PC-3 (cell line): ENCODE measurements around the gene GLT8D1. TPM values are rescaled to one million over a fixed set of nuclear protein-coding genes. Genes with fewer than 3 reads are reported as not detected.

ENCODE experiments used
- ATAC-seq: fragments of 200-7000 bp; cut with Tn5 transposase; 2 replicates; pipeline ENCODE4 v1.9.1; 2020; ENCODE audit warnings: mild to moderate bottlenecking, moderate library complexity
- BruUV-seq: library from RNA; stranded (reverse); fragments of 400-500 nt; replicated peaks from 2 replicates; lab custom pipeline; 2021; lab: Mats Ljungman, UMichigan
- CTCF ChIA-PET: fragments of 300-600 bp; sonication (Branson Sonifier 250); formaldehyde crosslinking; loops from one replicate; lab custom pipeline; 2022; ENCODE audit warnings: antibody characterized with exemption; lab: Charles Lee
- POLR2A ChIA-PET: fragments of 300-600 bp; sonication (Branson Sonifier 250); formaldehyde crosslinking; loops from one replicate; lab custom pipeline; 2022; ENCODE audit warnings: antibody characterized with exemption; ENCODE audit not compliant: unreplicated experiment; lab: Charles Lee
- DNase-seq: peaks from one replicate; pipeline ENCODE4 v3.0.0-alpha.2; 2015
- H2AFZ ChIP-seq: fragments of 300-600 bp; sonication (generic); 2 replicates; pipeline ENCODE4 v1.6.0; 2016; ENCODE audit warnings: antibody characterized with exemption, low read length
- H3F3A ChIP-seq: fragments of 300-600 bp; sonication (generic); one replicate; pipeline ENCODE4 v1.6.0; 2017; ENCODE audit warnings: antibody characterized with exemption, low read length, control low read depth, mild to moderate bottlenecking; ENCODE audit not compliant: unreplicated experiment
- H3K27ac ChIP-seq: fragments of 300-600 bp; sonication (generic); 2 replicates; pipeline ENCODE4 v1.5.1; 2016; ENCODE audit warnings: mild to moderate bottlenecking, low read length
- H3K27me3 ChIP-seq: fragments of 300-600 bp; sonication (generic); 2 replicates; pipeline ENCODE4 v1.6.1; 2016; ENCODE audit warnings: low read length, mixed read lengths
- H3K36me3 ChIP-seq: fragments of 300-600 bp; sonication (generic); 2 replicates; pipeline ENCODE4 v1.6.1; 2016; ENCODE audit warnings: low read depth, mixed run types, low read length, mixed read lengths
- H3K4me1 ChIP-seq: fragments of 300-600 bp; sonication (generic); 2 replicates; pipeline ENCODE4 v1.5.1; 2016; ENCODE audit warnings: low read length; ENCODE audit not compliant: insufficient read depth
- H3K4me2 ChIP-seq: fragments of 300-600 bp; sonication (generic); 2 replicates; pipeline ENCODE4 v1.6.0; 2016; ENCODE audit warnings: low read length
- H3K4me3 ChIP-seq: fragments of 300-600 bp; sonication (generic); 2 replicates; pipeline ENCODE4 v1.5.1; 2016; ENCODE audit warnings: mild to moderate bottlenecking, low read length, mixed read lengths
- H3K79me2 ChIP-seq: fragments of 300-600 bp; sonication (generic); 2 replicates; pipeline ENCODE4 v1.6.1; 2017; ENCODE audit warnings: low read length, mixed read lengths
- H3K9ac ChIP-seq: fragments of 300-600 bp; sonication (generic); 2 replicates; pipeline ENCODE4 v1.6.0; 2016; ENCODE audit warnings: mild to moderate bottlenecking, low read length
- H3K9me2 ChIP-seq: fragments of 300-600 bp; sonication (generic); replicated peaks from 2 replicates; pipeline ENCODE4 v1.6.1; 2016; ENCODE audit warnings: mixed run types, low read length, mixed read lengths
- H3K9me3 ChIP-seq: fragments of 300-600 bp; sonication (generic); 2 replicates; pipeline ENCODE4 v1.6.1; 2016; ENCODE audit warnings: low read length, mixed read lengths
- H4K20me1 ChIP-seq: fragments of 300-600 bp; sonication (generic); 2 replicates; pipeline ENCODE4 v1.6.1; 2016; ENCODE audit warnings: low read length, mixed read lengths
- CTCF ChIP-seq: fragments of 300-600 bp; sonication (generic); conservative IDR thresholded peaks from 2 replicates; pipeline ENCODE4 v1.5.1; 2017; ENCODE audit warnings: antibody characterized with exemption, low read depth, mild to moderate bottlenecking, low read length
- EZH2 ChIP-seq: fragments of 300-600 bp; sonication (generic); IDR thresholded peaks from one replicate; pipeline ENCODE4 v1.6.1; 2017; ENCODE audit warnings: antibody characterized with exemption, mild to moderate bottlenecking, low read length; ENCODE audit not compliant: unreplicated experiment
- EZH2phosphoT487 ChIP-seq: fragments of 300-600 bp; sonication (generic); IDR thresholded peaks from 2 replicates; pipeline ENCODE4 v1.6.1; 2018; ENCODE audit warnings: mild to moderate bottlenecking, antibody characterized with exemption, low read length, borderline replicate concordance
- intact Hi-C: fragments of 100-400 bp; cut with micrococcal nuclease; formaldehyde crosslinking; loops from 2 replicates; pipeline ENCODE4 v1.9.0; 2023
- total RNA-seq: library from RNA; depleted of rRNA; stranded (reverse); fragments of >200 nt; gene quantifications from 2 replicates; pipeline ENCODE4 v1.2.3, GENCODE V29; 2014

Gene GLT8D1
- total RNA-seq, 1 experiment from 2014 or later, result 70.2 TPM

- Histone ChIP-seq H3K79me2 (peaks cover 59% of the 10 kb centered on the region), H2AFZ (peak overlapping the region; percentile 83), H3F3A (no peaks in the 10 kb centered on the region), H3K9me2 (no peaks in the 10 kb centered on the region), H3K9me3 (no peaks in the 10 kb centered on the region), H3K36me3 (peaks cover 11% of the 10 kb centered on the region; the same call in 1 of the 2 replicates), H3K27me3 (no peaks in the 10 kb centered on the region), H4K20me1 (no peaks in the 10 kb centered on the region), H3K27ac (peak overlapping the region; percentile 36), H3K9ac (peak overlapping the region; percentile 90), H3K4me1 (peaks cover 18% of the 10 kb centered on the region), H3K4me2 (peak overlapping the region; percentile 90), H3K4me3 (peak overlapping the region; percentile 95)
- TF ChIP-seq EZH2phosphoT487, result no peak
- TF ChIP-seq CTCF, result no peak
- TF ChIP-seq EZH2, result no peak
- ChIA-PET POLR2A (interaction anchor here (0.5 kb wide), 1 partner anchor 94 kb away, joined by 3 read pairs; no protein-coding TSS in a partner anchor), CTCF (no interaction called here)
- intact Hi-C loops, result loop anchor here (1.0 to 2.0 kb wide), 2 partner anchors 8 to 19 kb away; partner anchors contain the start of gene GNL3
- BruUV-seq, result no TSS peak
- DNase-seq, result no peak
- ATAC-seq, result no peak
Measured at GRCh38 chr3:52705438-52705687, 228 bp downstream of the GLT8D1 start.

- POLR2A ChIA-PET, result interaction anchor here (0.5 to 0.7 kb wide), 2 partner anchors 18 to 427 kb away, joined by 3 to 20 read pairs; no protein-coding TSS in a partner anchor
- DNase-seq, result peak; percentile 30
- peaks cover 11% of the 10 kb centered on the region; the same call in 1 of the 2 replicates for H3K36me3 ChIP-seq
- peak overlapping the region; percentile 83 for H2AFZ ChIP-seq
- peaks cover 59% of the 10 kb centered on the region for H3K79me2 ChIP-seq
- H3K27ac ChIP-seq, result peak overlapping the region; percentile 36
- peaks cover 18% of the 10 kb centered on the region for H3K4me1 ChIP-seq
- ATAC-seq, result peak; percentile 18
- intact Hi-C loops, result loop anchor here (1.0 to 2.0 kb wide), 2 partner anchors 8 to 18 kb away; partner anchors contain the start of gene GNL3
- H3F3A ChIP-seq, result peaks cover 2% of the 10 kb centered on the region
- H3K4me3 ChIP-seq, result peak overlapping the region; percentile 95
- H3K9me2 ChIP-seq, result no peaks in the 10 kb centered on the region
- CTCF ChIA-PET, result no interaction called here
- BruUV-seq, result TSS peak; percentile 63
- no peaks in the 10 kb centered on the region for H4K20me1 ChIP-seq
- H3K9ac ChIP-seq, result peak overlapping the region; percentile 90
- H3K27me3 ChIP-seq, result no peaks in the 10 kb centered on the region
- H3K9me3 ChIP-seq, result no peaks in the 10 kb centered on the region
- peak overlapping the region; percentile 90 for H3K4me2 ChIP-seq
- TF ChIP-seq CTCF (no peak), EZH2 (no peak), EZH2phosphoT487 (no peak)
Measured at GRCh38 chr3:52704611-52705437, 767 bp downstream of the GLT8D1 start.

GRCh38 chr3:52703341-52703740 is 2.2 kb downstream of the GLT8D1 start:
- no TSS peak for BruUV-seq
- H3K9ac ChIP-seq, result no peak overlapping the region

More at GRCh38 chr3:52703341-52703740, 2.2 kb downstream of the GLT8D1 start:
- TF ChIP-seq EZH2, result no peak
- no peak for TF ChIP-seq EZH2phosphoT487
- no peak for TF ChIP-seq CTCF
- CTCF ChIA-PET, result no interaction called here
- no peaks in the 10 kb centered on the region for H3K9me2 ChIP-seq
- H3K4me2 ChIP-seq, result no peak overlapping the region
- no peak overlapping the region for H2AFZ ChIP-seq
- no peaks in the 10 kb centered on the region for H3K9me3 ChIP-seq
- no peak for DNase-seq
- POLR2A ChIA-PET, result no interaction called here
- H3K4me1 ChIP-seq, result peaks cover 18% of the 10 kb centered on the region
- intact Hi-C loops, result no loop called here
- H3K27me3 ChIP-seq, result no peaks in the 10 kb centered on the region
- H3F3A ChIP-seq, result peaks cover 13% of the 10 kb centered on the region
- H4K20me1 ChIP-seq, result no peaks in the 10 kb centered on the region
- H3K79me2 ChIP-seq, result peaks cover 59% of the 10 kb centered on the region
- H3K36me3 ChIP-seq, result peaks cover 7% of the 10 kb centered on the region; the same call in 1 of the 2 replicates
- no peak overlapping the region for H3K27ac ChIP-seq
- no peak overlapping the region for H3K4me3 ChIP-seq
- no peak for ATAC-seq
